Skeletal muscle satellite cell (primary cell): ENCODE results near the gene FUBP1. TPM values are rescaled to one million over a fixed set of nuclear protein-coding genes. Genes with fewer than 3 reads are reported as not detected.
A peak's percentile ranks its signal among the peaks of the same experiment; 100 is the strongest.
"Not testable (repeated sequence)": the region's sequence is repeated elsewhere in the genome, so short reads cannot be mapped to it uniquely, and the experiment has no call there.

Experiments used
- H3K27me3 ChIP-seq: 2 replicates; pipeline ENCODE4 v1.7.0; 2013; ENCODE audit warnings: low read length; ENCODE audit not compliant: control insufficient read depth, insufficient read depth
- H3K36me3 ChIP-seq: 2 replicates; pipeline ENCODE4 v1.7.0; 2013; ENCODE audit warnings: mild to moderate bottlenecking, control low read depth, low read length; ENCODE audit not compliant: insufficient read depth
- H3K4me1 ChIP-seq: 2 replicates; pipeline ENCODE4 v1.7.0; 2013; ENCODE audit warnings: low read length; ENCODE audit not compliant: control insufficient read depth, insufficient read depth
- H3K4me2 ChIP-seq: 2 replicates; pipeline ENCODE4 v1.7.0; 2013; ENCODE audit warnings: mild to moderate bottlenecking, low read length
- H3K4me3 ChIP-seq: 2 replicates; pipeline ENCODE4 v1.7.0; 2013; ENCODE audit warnings: low read length
- H3K9ac ChIP-seq: 2 replicates; pipeline ENCODE4 v1.7.0; 2013; ENCODE audit warnings: mild to moderate bottlenecking, low read depth, low read length, moderate library complexity
- H3K9me3 ChIP-seq: replicated peaks from 2 replicates; pipeline ENCODE4 v1.7.0; 2013; ENCODE audit warnings: mild to moderate bottlenecking, control low read depth, low read length
- total RNA-seq: library from RNA; depleted of rRNA; stranded (reverse); fragments of >200 nt; gene quantifications from 2 replicates; pipeline ENCODE4 v1.2.3, GENCODE V29; 2012; rRNA removed

The FUBP1 gene
- total RNA-seq: 97.8 and 99.4 TPM in 2 replicates

- Histone ChIP-seq H3K4me3 (peak within 1 kb of the TSS; percentile 77), H3K9ac (peak within 1 kb of the TSS; percentile 97)
Measured at GRCh38 chr1:77978969-77979876, at the start of gene FUBP1. Gene FUBP1, minus strand, starts transcription at chr1:77979072. Its CDS starts 68 bp downstream, at chr1:77979004.

GRCh38 chr1:78021134-78021533 is 42.3 kb upstream of the FUBP1 start:
- H3K9me3 ChIP-seq, H3K4me2 ChIP-seq, H3K9ac ChIP-seq, H3K4me1 ChIP-seq, H3K27me3 ChIP-seq, H3K4me3 ChIP-seq: not testable (repeated sequence)
- H3K36me3 ChIP-seq: peaks cover 36% of the 10 kb centered on the region

More at GRCh38 chr1:77978969-77979876, at the start of gene FUBP1:
- Histone ChIP-seq H3K27me3 (no peaks in the 10 kb centered on the region), H3K4me1 (peaks cover 16% of the 10 kb centered on the region), H3K36me3 (peaks cover 23% of the 10 kb centered on the region), H3K9me3 (no peaks in the 10 kb centered on the region), H3K4me2 (peak within 1 kb of the TSS; percentile 92)

- no peak overlapping the region for H3K9ac ChIP-seq
- no peak overlapping the region for H3K4me2 ChIP-seq
- H3K4me3 ChIP-seq: no peak overlapping the region
- H3K27me3 ChIP-seq: no peaks in the 10 kb centered on the region
- no peaks in the 10 kb centered on the region for H3K9me3 ChIP-seq
- no peaks in the 10 kb centered on the region for H3K4me1 ChIP-seq
- peaks cover 50% of the 10 kb centered on the region for H3K36me3 ChIP-seq
Measured at GRCh38 chr1:78019024-78019423, 40.2 kb upstream of the FUBP1 start.

GRCh38 chr1:78015148-78015547 is 36.3 kb upstream of the FUBP1 start:
- H3K27me3 ChIP-seq: no peaks in the 10 kb centered on the region

GRCh38 chr1:78011050-78011449 is 32.2 kb upstream of the FUBP1 start:
- Histone ChIP-seq H3K9ac (peak overlapping the region; percentile 93), H3K27me3 (no peaks in the 10 kb centered on the region), H3K36me3 (peaks cover 68% of the 10 kb centered on the region), H3K9me3 (no peaks in the 10 kb centered on the region), H3K4me3 (peak overlapping the region; percentile 72), H3K4me2 (peak overlapping the region; percentile 79), H3K4me1 (peaks cover 5% of the 10 kb centered on the region)

More at GRCh38 chr1:78015148-78015547, 36.3 kb upstream of the FUBP1 start:
- peaks cover 5% of the 10 kb centered on the region for H3K4me1 ChIP-seq
- H3K9ac ChIP-seq: no peak overlapping the region
- H3K4me3 ChIP-seq: no peak overlapping the region
- peaks cover 68% of the 10 kb centered on the region for H3K36me3 ChIP-seq
- H3K9me3 ChIP-seq: no peaks in the 10 kb centered on the region
- H3K4me2 ChIP-seq: peak overlapping the region; percentile 26

GRCh38 chr1:78009836-78010235 is 31.0 kb upstream of the FUBP1 start:
- Histone ChIP-seq H3K4me2 (peak overlapping the region; percentile 79), H3K4me1 (peaks cover 5% of the 10 kb centered on the region), H3K9ac (peak overlapping the region; percentile 93), H3K27me3 (no peaks in the 10 kb centered on the region), H3K4me3 (peak overlapping the region; percentile 72), H3K36me3 (peaks cover 61% of the 10 kb centered on the region), H3K9me3 (no peaks in the 10 kb centered on the region)

- Histone ChIP-seq H3K27me3 (no peaks in the 10 kb centered on the region), H3K4me3 (peak overlapping the region; percentile 72), H3K4me2 (peak overlapping the region; percentile 79), H3K4me1 (peaks cover 5% of the 10 kb centered on the region), H3K9ac (peak overlapping the region; percentile 93), H3K9me3 (no peaks in the 10 kb centered on the region), H3K36me3 (peaks cover 57% of the 10 kb centered on the region)
Measured at GRCh38 chr1:78009276-78009675, 30.4 kb upstream of the FUBP1 start.

- peak overlapping the region; percentile 72 for H3K4me3 ChIP-seq
- peaks cover 4% of the 10 kb centered on the region for H3K4me1 ChIP-seq
- H3K9ac ChIP-seq: peak overlapping the region; percentile 93
- peaks cover 47% of the 10 kb centered on the region for H3K36me3 ChIP-seq
- no peaks in the 10 kb centered on the region for H3K9me3 ChIP-seq
- peak overlapping the region; percentile 79 for H3K4me2 ChIP-seq
- no peaks in the 10 kb centered on the region for H3K27me3 ChIP-seq
Measured at GRCh38 chr1:78007677-78008341, 28.9 kb upstream of the FUBP1 start.

- Histone ChIP-seq H3K4me2 (peak overlapping the region; percentile 79), H3K27me3 (no peaks in the 10 kb centered on the region), H3K9ac (peak overlapping the region; percentile 93), H3K36me3 (peaks cover 45% of the 10 kb centered on the region), H3K9me3 (no peaks in the 10 kb centered on the region), H3K4me1 (peaks cover 12% of the 10 kb centered on the region), H3K4me3 (peak overlapping the region; percentile 72)
Measured at GRCh38 chr1:78006521-78006920, 27.6 kb upstream of the FUBP1 start.

GRCh38 chr1:78005755-78006154 is 26.9 kb upstream of the FUBP1 start:
- Histone ChIP-seq H3K4me1 (peaks cover 12% of the 10 kb centered on the region), H3K9ac (peak overlapping the region; percentile 93), H3K9me3 (no peaks in the 10 kb centered on the region), H3K4me3 (peak overlapping the region; percentile 72), H3K4me2 (peak overlapping the region; percentile 79), H3K27me3 (no peaks in the 10 kb centered on the region), H3K36me3 (peaks cover 40% of the 10 kb centered on the region)

GRCh38 chr1:78005448-78005722 is 26.5 kb upstream of the FUBP1 start:
- peak overlapping the region; percentile 93 for H3K9ac ChIP-seq

More at GRCh38 chr1:78005448-78005722, 26.5 kb upstream of the FUBP1 start:
- Histone ChIP-seq H3K4me1 (peaks cover 16% of the 10 kb centered on the region), H3K4me3 (peak overlapping the region; percentile 72), H3K27me3 (no peaks in the 10 kb centered on the region), H3K4me2 (peak overlapping the region; percentile 6), H3K9me3 (no peaks in the 10 kb centered on the region), H3K36me3 (peaks cover 39% of the 10 kb centered on the region)
